HL-60 (cell line): Measurements from ENCODE around the gene SSPN.

Experiments
- DNase-seq, 2 experiments: peaks; one replicate each; pipeline ENCODE4 v3.0.0-alpha.2; 2010 to 2020; ENCODE audit warnings: low read depth in 1 of 2, low spot score in 1 of 2
- H3K27ac ChIP-seq: fragments of 250-450 bp; sonication (Bioruptor Pico); replicated peaks from 2 replicates; pipeline ENCODE4 v1.5.1; 2020; ENCODE audit warnings: mild to moderate bottlenecking, moderate library complexity
- H3K27me3 ChIP-seq: fragments of 250-450 bp; sonication (Bioruptor Pico); 2 replicates; pipeline ENCODE4 v1.5.1; 2021; ENCODE audit warnings: mild to moderate bottlenecking, moderate library complexity; ENCODE audit not compliant: insufficient read depth, poor library complexity, severe bottlenecking
- H3K4me3 ChIP-seq: replicated peaks from 2 replicates; pipeline ENCODE4 v1.5.1; 2011; ENCODE audit warnings: mild to moderate bottlenecking, control low read depth, low read length; ENCODE audit not compliant: insufficient read depth
- GABPA ChIP-seq: IDR thresholded peaks from 2 replicates; pipeline ENCODE4 v1.6.1; 2012; ENCODE audit warnings: low read depth
- POLR2AphosphoS5 ChIP-seq: IDR thresholded peaks from 2 replicates; pipeline ENCODE4 v1.6.1; 2012; ENCODE audit warnings: low read depth
- REST ChIP-seq: IDR thresholded peaks from 2 replicates; pipeline ENCODE4 v1.6.1; 2012; ENCODE audit warnings: low read depth; ENCODE audit not compliant: insufficient replicate concordance
- SPI1 ChIP-seq: IDR thresholded peaks from 2 replicates; pipeline ENCODE4 v1.6.1; 2012; ENCODE audit warnings: low read depth, mild to moderate bottlenecking, borderline replicate concordance
- TF ChIP-seq, protein P1 (sequence below): IDR thresholded peaks from one replicate; pipeline ENCODE4 v1.5.1; 2011; ENCODE audit warnings: low read length, control low read depth, inconsistent platforms; ENCODE audit not compliant: insufficient read depth

Gene SSPN

GRCh38 chr12:26252946-26253345 is 57.6 kb downstream of the SSPN start:
- H3K27me3 ChIP-seq, result no peaks in the 10 kb centered on the region
- DNase-seq, result no peak
- no peak overlapping the region for H3K4me3 ChIP-seq
- no peak overlapping the region for H3K27ac ChIP-seq
- TF ChIP-seq GABPA, result no peak
- TF ChIP-seq, protein P1, sequence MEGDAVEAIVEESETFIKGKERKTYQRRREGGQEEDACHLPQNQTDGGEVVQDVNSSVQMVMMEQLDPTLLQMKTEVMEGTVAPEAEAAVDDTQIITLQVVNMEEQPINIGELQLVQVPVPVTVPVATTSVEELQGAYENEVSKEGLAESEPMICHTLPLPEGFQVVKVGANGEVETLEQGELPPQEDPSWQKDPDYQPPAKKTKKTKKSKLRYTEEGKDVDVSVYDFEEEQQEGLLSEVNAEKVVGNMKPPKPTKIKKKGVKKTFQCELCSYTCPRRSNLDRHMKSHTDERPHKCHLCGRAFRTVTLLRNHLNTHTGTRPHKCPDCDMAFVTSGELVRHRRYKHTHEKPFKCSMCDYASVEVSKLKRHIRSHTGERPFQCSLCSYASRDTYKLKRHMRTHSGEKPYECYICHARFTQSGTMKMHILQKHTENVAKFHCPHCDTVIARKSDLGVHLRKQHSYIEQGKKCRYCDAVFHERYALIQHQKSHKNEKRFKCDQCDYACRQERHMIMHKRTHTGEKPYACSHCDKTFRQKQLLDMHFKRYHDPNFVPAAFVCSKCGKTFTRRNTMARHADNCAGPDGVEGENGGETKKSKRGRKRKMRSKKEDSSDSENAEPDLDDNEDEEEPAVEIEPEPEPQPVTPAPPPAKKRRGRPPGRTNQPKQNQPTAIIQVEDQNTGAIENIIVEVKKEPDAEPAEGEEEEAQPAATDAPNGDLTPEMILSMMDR, result no peak
- TF ChIP-seq POLR2AphosphoS5, result no peak
- no peak for TF ChIP-seq REST
- no peak for TF ChIP-seq SPI1

GRCh38 chr12:26255893-26256645 is 60.7 kb downstream of the SSPN start:
- Histone ChIP-seq H3K27me3 (no peaks in the 10 kb centered on the region), H3K27ac (no peak overlapping the region), H3K4me3 (no peak overlapping the region)
- DNase-seq, result no peak
- TF ChIP-seq REST, result no peak
- TF ChIP-seq SPI1, result no peak
- no peak for TF ChIP-seq GABPA
- TF ChIP-seq POLR2AphosphoS5, result no peak
- TF ChIP-seq, protein P1, result no peak

DNA sequence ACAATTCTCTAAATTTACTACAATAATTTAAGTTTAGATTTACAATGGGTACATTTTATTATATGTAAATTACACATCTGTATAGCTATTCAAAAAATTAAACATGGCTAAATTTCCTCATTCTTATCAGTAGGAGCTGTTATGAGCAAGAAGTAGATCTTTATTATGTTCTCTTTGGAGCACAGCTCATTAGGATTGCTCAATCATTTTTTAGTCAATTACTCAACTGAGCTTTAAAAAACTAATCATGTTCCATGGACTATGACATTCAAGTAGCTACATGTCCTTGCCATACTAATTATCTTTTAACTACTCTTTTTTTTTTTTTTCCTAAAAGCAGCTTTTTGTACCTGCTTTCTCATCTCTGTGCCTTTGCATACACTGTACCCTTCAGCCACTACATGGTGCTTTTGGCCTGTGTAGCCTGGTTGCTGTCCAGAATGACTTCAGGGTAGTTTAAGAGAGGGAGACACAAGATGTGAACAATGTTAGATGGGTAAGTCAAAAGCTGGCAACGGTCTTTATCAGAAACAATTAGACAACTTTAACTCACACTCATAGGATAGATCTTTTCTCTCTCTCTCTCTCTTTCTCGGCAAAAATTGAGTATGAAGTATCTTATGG is 69.0 kb downstream of the SSPN start:
- Histone ChIP-seq H3K27me3 (no peaks in the 10 kb centered on the region), H3K4me3 (no peak overlapping the region), H3K27ac (no peak overlapping the region)
- no peak for TF ChIP-seq SPI1
- no peak for TF ChIP-seq GABPA
- TF ChIP-seq POLR2AphosphoS5, result no peak
- no peak for TF ChIP-seq REST
- TF ChIP-seq, protein P1, result no peak
- DNase-seq, result peak in 1 of 2 experiments; percentile 31
